ENCODE results near the gene ADARB2.

DNA sequence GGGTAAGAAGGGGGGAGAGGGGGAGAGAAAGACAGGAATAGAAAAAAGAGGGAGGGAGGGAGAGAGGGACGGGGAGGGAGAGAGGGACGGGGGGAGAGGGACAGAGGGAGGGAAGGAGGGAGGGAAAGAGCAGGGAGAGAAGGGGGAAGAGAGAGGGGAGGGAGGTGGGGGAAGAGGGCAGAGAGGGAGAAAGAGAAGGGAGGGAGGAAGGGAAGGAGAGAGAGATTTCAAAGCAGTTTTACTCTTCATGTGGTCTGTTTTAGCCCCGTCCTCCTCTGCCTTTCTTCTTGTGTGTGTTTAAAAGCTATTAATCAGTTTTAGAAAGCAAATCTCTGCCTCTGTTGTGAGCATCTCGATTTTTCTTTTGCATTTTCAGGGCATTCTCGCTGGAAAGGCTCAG, 444.2 kb downstream of the ADARB2 start:
- TF ChIP-seq, protein P1, sequence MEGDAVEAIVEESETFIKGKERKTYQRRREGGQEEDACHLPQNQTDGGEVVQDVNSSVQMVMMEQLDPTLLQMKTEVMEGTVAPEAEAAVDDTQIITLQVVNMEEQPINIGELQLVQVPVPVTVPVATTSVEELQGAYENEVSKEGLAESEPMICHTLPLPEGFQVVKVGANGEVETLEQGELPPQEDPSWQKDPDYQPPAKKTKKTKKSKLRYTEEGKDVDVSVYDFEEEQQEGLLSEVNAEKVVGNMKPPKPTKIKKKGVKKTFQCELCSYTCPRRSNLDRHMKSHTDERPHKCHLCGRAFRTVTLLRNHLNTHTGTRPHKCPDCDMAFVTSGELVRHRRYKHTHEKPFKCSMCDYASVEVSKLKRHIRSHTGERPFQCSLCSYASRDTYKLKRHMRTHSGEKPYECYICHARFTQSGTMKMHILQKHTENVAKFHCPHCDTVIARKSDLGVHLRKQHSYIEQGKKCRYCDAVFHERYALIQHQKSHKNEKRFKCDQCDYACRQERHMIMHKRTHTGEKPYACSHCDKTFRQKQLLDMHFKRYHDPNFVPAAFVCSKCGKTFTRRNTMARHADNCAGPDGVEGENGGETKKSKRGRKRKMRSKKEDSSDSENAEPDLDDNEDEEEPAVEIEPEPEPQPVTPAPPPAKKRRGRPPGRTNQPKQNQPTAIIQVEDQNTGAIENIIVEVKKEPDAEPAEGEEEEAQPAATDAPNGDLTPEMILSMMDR (conservative IDR thresholded peaks at IDR 0.05; ENCODE audit: low read depth in 2 of 2) = no peak
- TF ChIP-seq, protein P2, sequence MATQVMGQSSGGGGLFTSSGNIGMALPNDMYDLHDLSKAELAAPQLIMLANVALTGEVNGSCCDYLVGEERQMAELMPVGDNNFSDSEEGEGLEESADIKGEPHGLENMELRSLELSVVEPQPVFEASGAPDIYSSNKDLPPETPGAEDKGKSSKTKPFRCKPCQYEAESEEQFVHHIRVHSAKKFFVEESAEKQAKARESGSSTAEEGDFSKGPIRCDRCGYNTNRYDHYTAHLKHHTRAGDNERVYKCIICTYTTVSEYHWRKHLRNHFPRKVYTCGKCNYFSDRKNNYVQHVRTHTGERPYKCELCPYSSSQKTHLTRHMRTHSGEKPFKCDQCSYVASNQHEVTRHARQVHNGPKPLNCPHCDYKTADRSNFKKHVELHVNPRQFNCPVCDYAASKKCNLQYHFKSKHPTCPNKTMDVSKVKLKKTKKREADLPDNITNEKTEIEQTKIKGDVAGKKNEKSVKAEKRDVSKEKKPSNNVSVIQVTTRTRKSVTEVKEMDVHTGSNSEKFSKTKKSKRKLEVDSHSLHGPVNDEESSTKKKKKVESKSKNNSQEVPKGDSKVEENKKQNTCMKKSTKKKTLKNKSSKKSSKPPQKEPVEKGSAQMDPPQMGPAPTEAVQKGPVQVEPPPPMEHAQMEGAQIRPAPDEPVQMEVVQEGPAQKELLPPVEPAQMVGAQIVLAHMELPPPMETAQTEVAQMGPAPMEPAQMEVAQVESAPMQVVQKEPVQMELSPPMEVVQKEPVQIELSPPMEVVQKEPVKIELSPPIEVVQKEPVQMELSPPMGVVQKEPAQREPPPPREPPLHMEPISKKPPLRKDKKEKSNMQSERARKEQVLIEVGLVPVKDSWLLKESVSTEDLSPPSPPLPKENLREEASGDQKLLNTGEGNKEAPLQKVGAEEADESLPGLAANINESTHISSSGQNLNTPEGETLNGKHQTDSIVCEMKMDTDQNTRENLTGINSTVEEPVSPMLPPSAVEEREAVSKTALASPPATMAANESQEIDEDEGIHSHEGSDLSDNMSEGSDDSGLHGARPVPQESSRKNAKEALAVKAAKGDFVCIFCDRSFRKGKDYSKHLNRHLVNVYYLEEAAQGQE (IDR thresholded peaks at IDR 0.05; ENCODE audit: unreplicated experiment) = no peak
- TF ChIP-seq EZH2 (IDR thresholded peaks at IDR 0.05; ENCODE audit: low read depth, unreplicated experiment) (no peak), EZH2phosphoT487 (IDR thresholded peaks at IDR 0.05; ENCODE audit: unreplicated experiment) (no peak), ZNF331 (CRISPR knock-in tag; IDR thresholded peaks at IDR 0.05; ENCODE audit: low read depth) (no peak)
